Common myeloid progenitor, CD34-positive (primary cell): ENCODE measurements around the gene NRG2.

Source experiments
- CTCF ChIA-PET: fragments of 350-600 bp; sonication (Branson Sonifier 250); formaldehyde crosslinking; loops from one replicate; lab custom pipeline; 2021; ENCODE audit warnings: antibody characterized with exemption; lab: Charles Lee
- POLR2A ChIA-PET: fragments of 350-600 bp; sonication (Branson Sonifier 250); formaldehyde crosslinking; loops from one replicate; lab custom pipeline; 2021; ENCODE audit warnings: antibody characterized with exemption; lab: Charles Lee
- DNase-seq, 3 donors: peaks; one replicate each; pipeline versions ENCODE4 v3.0.0 to v3.0.0-alpha.2; 2013
- H3K27ac ChIP-seq, 2 experiments: 1 replicate in 1 of 2; 2 replicates in 1 of 2; pipeline ENCODE4 v1.7.0; 2013; ENCODE audit warnings: inconsistent platforms in 2 of 2, low read length in 2 of 2, mild to moderate bottlenecking in 2 of 2, low read depth in 1 of 2, moderate library complexity in 1 of 2; ENCODE audit not compliant: severe bottlenecking in 2 of 2, insufficient read depth in 1 of 2, poor library complexity in 1 of 2
- H3K27me3 ChIP-seq, 5 experiments: replicated peaks in 2 of 5; 1 replicate in 3 of 5; 2 replicates in 2 of 5; pipeline versions ENCODE4 v1.6.1 to v1.7.0; 2013; ENCODE audit warnings: low read length in 4 of 5, mild to moderate bottlenecking in 2 of 5, moderate library complexity in 2 of 5, inconsistent platforms in 1 of 5; ENCODE audit not compliant: insufficient read depth in 5 of 5, control insufficient read depth in 4 of 5
- H3K36me3 ChIP-seq, 4 experiments: 1 replicate in 2 of 4; 2 replicates in 2 of 4; pipeline versions ENCODE4 v1.6.1 to v1.7.0; 2013; ENCODE audit warnings: low read length in 3 of 4, control low read depth in 1 of 4, mild to moderate bottlenecking in 1 of 4; ENCODE audit not compliant: control insufficient read depth in 4 of 4, insufficient read depth in 4 of 4
- H3K4me1 ChIP-seq, 4 experiments: 1 replicate in 3 of 4; 2 replicates in 1 of 4; pipeline versions ENCODE4 v1.6.1 to v1.7.1; 2013; ENCODE audit warnings: low read length in 3 of 4, mild to moderate bottlenecking in 3 of 4, control low read depth in 1 of 4, inconsistent platforms in 1 of 4, moderate library complexity in 1 of 4; ENCODE audit not compliant: control insufficient read depth in 4 of 4, insufficient read depth in 4 of 4; ENCODE audit errors: control extremely low read depth in 1 of 4
- H3K4me3 ChIP-seq, 7 experiments: 1 replicate in 4 of 7; 2 replicates in 3 of 7; pipeline versions ENCODE4 v1.5.1 to v1.7.0; 2013; ENCODE audit warnings: mild to moderate bottlenecking in 7 of 7, low read length in 6 of 7, moderate library complexity in 6 of 7, inconsistent platforms in 2 of 7, low read depth in 2 of 7, control low read depth in 1 of 7; ENCODE audit not compliant: insufficient read depth in 4 of 7, control insufficient read depth in 1 of 7; ENCODE audit errors: extremely low read depth in 1 of 7
- H3K9me3 ChIP-seq, 5 experiments: 1 replicate in 4 of 5; 2 replicates in 1 of 5; pipeline versions ENCODE4 v1.6.1 to v1.7.1; 2013; ENCODE audit warnings: low read length in 4 of 5, mild to moderate bottlenecking in 2 of 5, inconsistent platforms in 1 of 5, low read depth in 1 of 5, moderate library complexity in 1 of 5; ENCODE audit not compliant: control insufficient read depth in 4 of 5, insufficient read depth in 2 of 5; ENCODE audit errors: control extremely low read depth in 1 of 5
- WGBS: methylation state at CpG from one replicate; pipeline ENCODE4 v1.1.5; 2013; ENCODE audit not compliant: insufficient coverage; 5-methylcytosine and 5-hydroxymethylcytosine counted together

NRG2 gene

GRCh38 chr5:139949710-139950109 is 93.4 kb downstream of the NRG2 start:
- ChIA-PET POLR2A (no interaction called here), CTCF (interaction anchor here (0.9 to 5.2 kb wide), 2 partner anchors 17 to 144 kb away, joined by 3 to 40 read pairs; no protein-coding TSS in a partner anchor)
- 100% methylated on average over 1 of the region's 1 CpG for WGBS

DNA sequence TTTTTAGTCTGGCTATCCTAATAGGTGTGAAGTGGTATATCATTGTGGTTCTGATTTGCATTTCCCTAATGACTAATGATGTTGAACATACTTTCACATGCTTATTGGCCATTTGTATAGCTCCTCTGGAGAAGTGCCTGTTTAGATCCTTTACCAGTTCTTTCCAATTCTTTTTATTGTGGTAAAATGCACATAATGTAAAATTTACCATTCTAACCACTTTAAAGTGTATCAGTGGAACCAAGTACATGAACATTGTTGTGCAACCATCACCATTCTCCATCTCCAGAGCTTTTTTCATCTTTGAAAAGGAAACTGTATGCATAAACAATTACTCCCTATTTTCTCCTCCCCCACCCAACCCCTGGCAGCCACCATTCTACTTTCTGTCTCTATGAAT is 95.4 kb downstream of the NRG2 start:
- H3K9me3 ChIP-seq: peaks cover 0 to under 1% (median 0%) of the 10 kb centered on the region in 5 experiments
- ChIA-PET POLR2A (interaction anchor here (0.9 kb wide), 1 partner anchor 21 kb away, joined by 3 read pairs; no protein-coding TSS in a partner anchor), CTCF (interaction anchor here (1.2 kb wide), 1 partner anchor 22 kb away, joined by 3 read pairs; no protein-coding TSS in a partner anchor)
- no peaks in the 10 kb centered on the region for H3K36me3 ChIP-seq
- no peak for DNase-seq
- no peak overlapping the region for H3K27ac ChIP-seq
- no peak overlapping the region for H3K4me3 ChIP-seq
- H3K27me3 ChIP-seq: peaks cover 0 to 3% (median under 1%) of the 10 kb centered on the region in 5 experiments
- H3K4me1 ChIP-seq: no peaks in the 10 kb centered on the region

More at GRCh38 chr5:139949710-139950109, 93.4 kb downstream of the NRG2 start:
- DNase-seq: peak in 1 of 3 donors; percentile 6
- no peaks in the 10 kb centered on the region for H3K9me3 ChIP-seq
- H3K36me3 ChIP-seq: no peaks in the 10 kb centered on the region
- H3K27ac ChIP-seq: no peak overlapping the region
- H3K4me1 ChIP-seq: no peaks in the 10 kb centered on the region
- peaks cover 0 to 3% (median 0%) of the 10 kb centered on the region in 5 experiments for H3K27me3 ChIP-seq
- H3K4me3 ChIP-seq: no peak overlapping the region

GRCh38 chr5:139946440-139946839 is 96.7 kb downstream of the NRG2 start:
- ChIA-PET POLR2A (no interaction called here), CTCF (interaction anchor here (0.8 kb wide), 1 partner anchor 159 kb away, joined by 3 read pairs; no protein-coding TSS in a partner anchor)

GRCh38 chr5:139946006-139946405 is 97.1 kb downstream of the NRG2 start:
- Histone ChIP-seq H3K27me3 (peaks cover 0 to 10% (median 2%) of the 10 kb centered on the region in 5 experiments), H3K4me1 (no peaks in the 10 kb centered on the region), H3K4me3 (no peak overlapping the region), H3K9me3 (peaks cover 0 to 7% (median 1%) of the 10 kb centered on the region in 5 experiments), H3K36me3 (no peaks in the 10 kb centered on the region), H3K27ac (no peak overlapping the region)
- 100% methylated on average over 1 of the region's 3 CpGs for WGBS
- no peak for DNase-seq
- ChIA-PET POLR2A (no interaction called here), CTCF (interaction anchor here (0.8 kb wide), 1 partner anchor 159 kb away, joined by 3 read pairs; no protein-coding TSS in a partner anchor)

More at GRCh38 chr5:139946440-139946839, 96.7 kb downstream of the NRG2 start:
- no peaks in the 10 kb centered on the region for H3K4me1 ChIP-seq
- no peak overlapping the region for H3K4me3 ChIP-seq
- no CpG with 5 or more reads among the region's 1 CpG for WGBS
- peak; percentile 15 to 75 (median 60) for DNase-seq
- H3K36me3 ChIP-seq: no peaks in the 10 kb centered on the region
- H3K27me3 ChIP-seq: peaks cover 0 to 8% (median 2%) of the 10 kb centered on the region in 5 experiments
- H3K9me3 ChIP-seq: peaks cover 0 to 7% (median 1%) of the 10 kb centered on the region in 5 experiments
- H3K27ac ChIP-seq: no peak overlapping the region

DNA sequence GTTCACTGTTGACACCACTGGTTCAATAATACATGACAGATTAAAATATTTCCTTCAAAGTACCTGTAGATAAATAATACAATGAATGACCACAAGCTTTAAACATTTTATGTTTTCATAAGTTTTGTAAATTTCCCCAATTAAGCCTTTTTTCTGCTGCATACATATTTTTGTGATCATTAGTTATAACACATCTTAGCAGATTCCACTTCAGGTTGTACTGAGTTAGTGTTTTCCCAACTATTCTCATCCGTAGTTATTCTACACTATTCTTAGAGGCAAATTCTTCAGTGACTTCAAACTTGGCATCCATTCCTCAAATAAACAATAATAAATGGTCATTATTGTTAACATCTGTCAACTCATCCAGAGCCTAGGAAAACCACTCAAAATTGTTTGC is 100.9 kb downstream of the NRG2 start:
- CTCF ChIA-PET: interaction anchor here (2.1 kb wide), 1 partner anchor 27 kb away, joined by 8 read pairs; no protein-coding TSS in a partner anchor
- WGBS: no CpG with 5 or more reads among the region's 1 CpG
- no peak for DNase-seq
- H3K27me3 ChIP-seq: peaks cover 0 to 12% (median 6%) of the 10 kb centered on the region in 5 experiments
- H3K4me1 ChIP-seq: no peaks in the 10 kb centered on the region
- H3K4me3 ChIP-seq: no peak overlapping the region
- POLR2A ChIA-PET: no interaction called here
- H3K36me3 ChIP-seq: no peaks in the 10 kb centered on the region
- peaks cover 0 to 10% (median 2%) of the 10 kb centered on the region in 5 experiments for H3K9me3 ChIP-seq
- no peak overlapping the region for H3K27ac ChIP-seq

DNA sequence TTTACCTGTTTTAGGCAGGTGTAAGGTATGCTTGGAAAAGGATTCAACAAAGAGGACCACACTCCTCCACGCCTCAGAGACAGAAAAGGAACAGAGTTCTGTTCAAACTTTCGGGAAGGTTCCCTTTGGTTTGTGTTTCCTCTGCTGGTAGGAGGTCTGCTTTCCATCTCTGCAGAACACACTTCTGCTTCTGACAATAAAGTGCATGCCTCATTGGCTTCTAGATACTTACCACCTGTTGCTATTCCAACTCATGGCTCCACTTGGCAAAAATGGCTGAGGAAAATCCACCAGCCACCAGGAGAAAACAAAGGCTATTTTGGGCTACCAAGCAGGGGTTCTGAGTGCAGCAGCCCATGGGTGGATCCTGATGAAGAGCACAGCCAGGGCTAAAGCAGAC is 112.7 kb downstream of the NRG2 start:
- no peak for DNase-seq
- Histone ChIP-seq H3K4me1 (no peaks in the 10 kb centered on the region), H3K4me3 (no peak overlapping the region), H3K27me3 (peaks cover 0 to 19% (median 6%) of the 10 kb centered on the region in 5 experiments), H3K9me3 (no peaks in the 10 kb centered on the region), H3K36me3 (no peaks in the 10 kb centered on the region), H3K27ac (no peak overlapping the region)
- CTCF ChIA-PET: no interaction called here
- WGBS: 81% methylated on average over 2 of the region's 2 CpGs
- POLR2A ChIA-PET: no interaction called here

GRCh38 chr5:139926797-139927503 is 116.1 kb downstream of the NRG2 start:
- H3K36me3 ChIP-seq: no peaks in the 10 kb centered on the region
- CTCF ChIA-PET: interaction anchor here (0.7 kb wide), 1 partner anchor 214 kb away, joined by 4 read pairs; no protein-coding TSS in a partner anchor
- no peak for DNase-seq
- H3K4me1 ChIP-seq: no peaks in the 10 kb centered on the region
- 100% methylated on average over 3 of the region's 3 CpGs for WGBS
- no peak overlapping the region for H3K4me3 ChIP-seq
- POLR2A ChIA-PET: no interaction called here
- no peak overlapping the region for H3K27ac ChIP-seq
- no peaks in the 10 kb centered on the region for H3K9me3 ChIP-seq
- peaks cover 0 to 18% (median 6%) of the 10 kb centered on the region in 5 experiments for H3K27me3 ChIP-seq
